ENCODE measurements around the gene AKAP11. TPM values are rescaled to one million over a fixed set of nuclear protein-coding genes. Genes with fewer than 3 reads are reported as not detected.
A peak's percentile ranks its signal among the peaks of the same experiment; 100 is the strongest.

AKAP11 gene
- total RNA-seq, 1 donor from 2014 or later: 31.5 TPM

DNA sequence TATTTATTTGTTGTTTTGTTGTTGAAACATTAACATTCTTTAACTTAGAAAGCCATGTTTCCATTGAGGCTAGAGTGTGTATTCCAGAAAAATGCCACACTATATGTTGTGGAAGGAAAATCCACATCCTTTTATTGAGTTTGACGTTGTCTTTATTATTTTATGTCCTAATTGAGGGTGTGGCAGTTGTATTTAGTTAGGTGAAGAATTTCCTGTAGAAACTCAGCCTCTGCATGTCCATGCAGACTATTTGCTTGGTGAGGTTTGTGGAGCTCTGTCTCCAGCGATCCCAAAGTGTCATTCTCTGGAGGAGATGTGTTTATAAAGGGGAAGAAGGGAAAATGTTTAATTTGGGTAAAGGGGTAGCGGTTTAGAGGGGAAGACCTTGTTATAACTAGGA, 46.6 kb downstream of the AKAP11 start:
- TF ChIP-seq, protein P1, sequence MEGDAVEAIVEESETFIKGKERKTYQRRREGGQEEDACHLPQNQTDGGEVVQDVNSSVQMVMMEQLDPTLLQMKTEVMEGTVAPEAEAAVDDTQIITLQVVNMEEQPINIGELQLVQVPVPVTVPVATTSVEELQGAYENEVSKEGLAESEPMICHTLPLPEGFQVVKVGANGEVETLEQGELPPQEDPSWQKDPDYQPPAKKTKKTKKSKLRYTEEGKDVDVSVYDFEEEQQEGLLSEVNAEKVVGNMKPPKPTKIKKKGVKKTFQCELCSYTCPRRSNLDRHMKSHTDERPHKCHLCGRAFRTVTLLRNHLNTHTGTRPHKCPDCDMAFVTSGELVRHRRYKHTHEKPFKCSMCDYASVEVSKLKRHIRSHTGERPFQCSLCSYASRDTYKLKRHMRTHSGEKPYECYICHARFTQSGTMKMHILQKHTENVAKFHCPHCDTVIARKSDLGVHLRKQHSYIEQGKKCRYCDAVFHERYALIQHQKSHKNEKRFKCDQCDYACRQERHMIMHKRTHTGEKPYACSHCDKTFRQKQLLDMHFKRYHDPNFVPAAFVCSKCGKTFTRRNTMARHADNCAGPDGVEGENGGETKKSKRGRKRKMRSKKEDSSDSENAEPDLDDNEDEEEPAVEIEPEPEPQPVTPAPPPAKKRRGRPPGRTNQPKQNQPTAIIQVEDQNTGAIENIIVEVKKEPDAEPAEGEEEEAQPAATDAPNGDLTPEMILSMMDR (IDR thresholded peaks at IDR 0.05): no peak
- TF ChIP-seq EZH2 (IDR thresholded peaks at IDR 0.05) (no peak), EZH2phosphoT487 (IDR thresholded peaks at IDR 0.05) (no peak)
- Mint-ChIP-seq H3K4me3 (no peak overlapping the region), H3K4me1 (peaks cover 20% of the 10 kb centered on the region), H3K36me3 (peaks cover 10% of the 10 kb centered on the region), H3K9me3 (no peaks in the 10 kb centered on the region), H3K27me3 (ENCODE audit: insufficient read depth, low read depth) (no peaks in the 10 kb centered on the region), H3K27ac (no peak overlapping the region)
- Histone ChIP-seq H2AFZ (replicated peaks) (no peak overlapping the region), H3K79me2 (ENCODE audit: low read depth) (no peaks in the 10 kb centered on the region), H3K4me1 (peaks cover 25% of the 10 kb centered on the region), H3K27me3 (no peaks in the 10 kb centered on the region), H3K9me3 (ENCODE audit: low read depth) (no peaks in the 10 kb centered on the region), H3K9ac (no peak overlapping the region), H3K4me3 (no peak overlapping the region), H3K4me2 (no peak overlapping the region), H3F3A (ENCODE audit: low read depth) (no peaks in the 10 kb centered on the region), H4K20me1 (ENCODE audit: low read depth) (no peaks in the 10 kb centered on the region), H3K27ac (peak overlapping the region; percentile 23), H3K36me3 (peaks cover 7% of the 10 kb centered on the region)
- no peak for DNase-seq (ENCODE audit: low spot score)

DNA sequence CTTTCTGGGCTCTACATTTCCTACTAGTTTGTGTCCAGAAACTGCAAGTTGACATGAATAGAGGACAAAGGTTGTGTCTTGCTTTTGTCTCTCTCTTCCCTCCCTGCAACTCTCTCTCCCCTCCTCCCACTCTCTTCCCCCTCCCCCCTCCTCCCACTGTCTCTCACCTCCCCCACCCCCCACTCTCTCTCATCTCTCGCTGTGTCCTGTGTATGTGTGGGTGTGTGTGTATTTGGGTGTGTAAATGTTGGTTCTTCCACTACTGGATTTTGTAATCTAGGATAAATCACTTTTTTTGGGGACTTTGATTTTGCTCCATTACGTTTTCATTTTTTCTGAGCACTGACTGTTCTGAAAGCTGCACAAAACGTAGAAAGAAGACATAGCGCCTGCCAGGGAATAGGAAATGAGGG, 48.4 kb downstream of the AKAP11 start:
- Histone ChIP-seq H2AFZ (replicated peaks) (no peak overlapping the region), H3K27ac (no peak overlapping the region), H3K9ac (no peak overlapping the region), H3K27me3 (no peaks in the 10 kb centered on the region), H3F3A (ENCODE audit: low read depth) (no peaks in the 10 kb centered on the region), H3K36me3 (no peaks in the 10 kb centered on the region), H4K20me1 (ENCODE audit: low read depth) (no peaks in the 10 kb centered on the region), H3K4me1 (peaks cover 36% of the 10 kb centered on the region), H3K4me2 (peak overlapping the region; percentile 71), H3K9me3 (ENCODE audit: low read depth) (no peaks in the 10 kb centered on the region), H3K79me2 (ENCODE audit: low read depth) (no peaks in the 10 kb centered on the region), H3K4me3 (peak overlapping the region; percentile 8)
- Mint-ChIP-seq H3K27ac (peak overlapping the region; percentile 79), H3K9me3 (no peaks in the 10 kb centered on the region), H3K4me1 (peaks cover 20% of the 10 kb centered on the region), H3K4me3 (peak overlapping the region; percentile 62), H3K36me3 (peaks cover 4% of the 10 kb centered on the region), H3K27me3 (ENCODE audit: insufficient read depth, low read depth) (no peaks in the 10 kb centered on the region)
- DNase-seq (ENCODE audit: low spot score): peak; percentile 64
- TF ChIP-seq, protein P1 (IDR thresholded peaks at IDR 0.05): no peak
- TF ChIP-seq EZH2 (IDR thresholded peaks at IDR 0.05) (no peak), EZH2phosphoT487 (IDR thresholded peaks at IDR 0.05) (no peak)

DNA sequence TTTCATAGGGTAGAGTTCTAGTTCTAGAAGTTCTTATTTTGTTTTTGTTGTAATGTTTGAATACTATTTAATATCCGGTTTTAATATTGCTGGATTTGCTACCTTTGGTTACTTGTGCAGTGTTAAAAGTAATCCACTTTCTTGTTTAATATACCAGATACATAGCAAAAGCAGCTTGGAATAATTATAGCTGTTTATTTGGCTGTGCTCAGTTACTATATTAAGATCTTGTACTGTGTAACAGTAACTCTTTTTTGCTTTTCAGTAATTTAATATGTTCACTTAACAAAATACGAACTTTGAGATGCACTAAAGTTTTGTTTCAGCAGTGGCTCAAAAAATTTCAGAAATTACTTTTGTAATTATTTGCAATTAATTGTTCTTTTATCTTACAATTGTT, 50.9 kb downstream of the AKAP11 start:
- Mint-ChIP-seq H3K36me3 (no peaks in the 10 kb centered on the region), H3K9me3 (no peaks in the 10 kb centered on the region), H3K4me1 (peaks cover 20% of the 10 kb centered on the region), H3K27ac (no peak overlapping the region), H3K27me3 (ENCODE audit: insufficient read depth, low read depth) (no peaks in the 10 kb centered on the region), H3K4me3 (no peak overlapping the region)
- Histone ChIP-seq H3K36me3 (no peaks in the 10 kb centered on the region), H3K4me3 (no peak overlapping the region), H3K27ac (no peak overlapping the region), H3K27me3 (no peaks in the 10 kb centered on the region), H4K20me1 (ENCODE audit: low read depth) (no peaks in the 10 kb centered on the region), H3K9me3 (ENCODE audit: low read depth) (no peaks in the 10 kb centered on the region), H3K4me2 (no peak overlapping the region), H3K79me2 (ENCODE audit: low read depth) (no peaks in the 10 kb centered on the region), H3K4me1 (peaks cover 38% of the 10 kb centered on the region), H2AFZ (replicated peaks) (no peak overlapping the region), H3K9ac (no peak overlapping the region), H3F3A (ENCODE audit: low read depth) (no peaks in the 10 kb centered on the region)
- TF ChIP-seq EZH2 (IDR thresholded peaks at IDR 0.05) (no peak), EZH2phosphoT487 (IDR thresholded peaks at IDR 0.05) (no peak)
- TF ChIP-seq, protein P1 (IDR thresholded peaks at IDR 0.05): no peak
- DNase-seq (ENCODE audit: low spot score): no peak

Measured in neural progenitor cell (in vitro differentiated cells).